Activated CD4-positive, alpha-beta T cell treated with anti-CD3 and anti-CD28 coated beads, Interleukin-2, amount 10 ng/mL, durations not matched to agents 7 days and 5 days (primary cell): Measurements from ENCODE around the gene C17orf114.

ENCODE experiments used
- CTCF ChIA-PET: fragments of 350-600 bp; sonication (Branson Sonifier 250); formaldehyde crosslinking; loops from one replicate; lab custom pipeline; 2021; ENCODE audit warnings: antibody characterized with exemption; lab: Charles Lee
- POLR2A ChIA-PET: fragments of 350-600 bp; sonication (Branson Sonifier 250); formaldehyde crosslinking; loops from one replicate; lab custom pipeline; 2021; ENCODE audit warnings: antibody characterized with exemption; lab: Charles Lee
- DNase-seq: peaks from one replicate; pipeline ENCODE4 v3.0.0-alpha.2; 2020
- H3K27ac Mint-ChIP-seq: one replicate; pipeline ENCODE4 v1.8.0; 2021; ENCODE audit warnings: mild to moderate bottlenecking, moderate library complexity, mixed read lengths
- H3K27me3 Mint-ChIP-seq: one replicate; pipeline ENCODE4 v1.8.0; 2021; ENCODE audit warnings: mixed read lengths
- H3K36me3 Mint-ChIP-seq: one replicate; pipeline ENCODE4 v1.8.0; 2021; ENCODE audit warnings: low read depth, mixed read lengths
- H3K4me1 Mint-ChIP-seq: one replicate; pipeline ENCODE4 v1.8.0; 2021; ENCODE audit warnings: mixed read lengths
- H3K4me3 Mint-ChIP-seq: one replicate; pipeline ENCODE4 v1.8.0; 2021; ENCODE audit warnings: mild to moderate bottlenecking, moderate library complexity, mixed read lengths
- H3K9me3 Mint-ChIP-seq: one replicate; pipeline ENCODE4 v1.8.0; 2021; ENCODE audit warnings: mixed read lengths

C17orf114 gene

GRCh38 chr17:4802228-4802627, at the start of gene C17orf114:
C17orf114 (minus strand) TSS chr17:4802328.
- DNase-seq: no peak
- no peaks in the 10 kb centered on the region for H3K27me3 Mint-ChIP-seq
- POLR2A ChIA-PET: no interaction called here
- H3K36me3 Mint-ChIP-seq: peaks cover 11% of the 10 kb centered on the region
- peaks cover 9% of the 10 kb centered on the region for H3K4me1 Mint-ChIP-seq
- CTCF ChIA-PET: interaction anchor here (0.8 kb wide), 1 partner anchor 12 kb away, joined by 3 read pairs; no protein-coding TSS in a partner anchor
- no peak within 1 kb of the TSS for H3K27ac Mint-ChIP-seq
- no peak within 1 kb of the TSS for H3K4me3 Mint-ChIP-seq
- no peaks in the 10 kb centered on the region for H3K9me3 Mint-ChIP-seq

- Mint-ChIP-seq H3K4me3 (no peak overlapping the region), H3K36me3 (peaks cover 31% of the 10 kb centered on the region), H3K4me1 (peaks cover 16% of the 10 kb centered on the region), H3K27ac (no peak overlapping the region), H3K27me3 (no peaks in the 10 kb centered on the region), H3K9me3 (peaks cover 6% of the 10 kb centered on the region)
- CTCF ChIA-PET: interaction anchor here (1.4 kb wide), 1 partner anchor 61 kb away, joined by 3 read pairs; no protein-coding TSS in a partner anchor
- POLR2A ChIA-PET: no interaction called here
- no peak for DNase-seq
Measured at GRCh38 chr17:4851084-4851483, 49.0 kb upstream of the C17orf114 start.

DNA sequence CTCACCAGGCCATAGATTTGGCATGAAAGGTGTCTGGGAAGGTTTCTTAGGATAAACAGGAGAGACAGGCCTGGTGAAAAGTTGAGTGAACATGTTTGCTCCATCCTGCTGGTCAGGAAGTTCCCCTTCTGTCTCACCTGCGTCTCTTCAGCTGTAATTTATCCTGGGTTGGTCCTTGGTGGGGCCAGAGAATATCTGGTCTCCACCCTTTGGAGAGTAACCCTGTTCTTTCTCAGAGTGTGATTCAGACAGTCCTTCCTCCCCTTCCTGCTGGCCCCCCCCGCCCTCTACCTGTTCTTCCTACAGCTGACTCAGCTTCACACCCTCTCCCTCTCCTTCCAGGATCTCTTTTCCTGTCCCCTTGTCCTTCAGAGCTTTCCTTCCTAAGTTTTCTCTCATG, 48.1 kb upstream of the C17orf114 start:
- ChIA-PET POLR2A (no interaction called here), CTCF (interaction anchor here (1.7 to 1.8 kb wide), 2 partner anchors 24 to 60 kb away, joined by 4 to 5 read pairs; no protein-coding TSS in a partner anchor)
- no peak for DNase-seq
- Mint-ChIP-seq H3K4me1 (peaks cover 16% of the 10 kb centered on the region), H3K27me3 (no peaks in the 10 kb centered on the region), H3K27ac (no peak overlapping the region), H3K4me3 (no peak overlapping the region), H3K9me3 (peaks cover 6% of the 10 kb centered on the region), H3K36me3 (peaks cover 34% of the 10 kb centered on the region)

DNA sequence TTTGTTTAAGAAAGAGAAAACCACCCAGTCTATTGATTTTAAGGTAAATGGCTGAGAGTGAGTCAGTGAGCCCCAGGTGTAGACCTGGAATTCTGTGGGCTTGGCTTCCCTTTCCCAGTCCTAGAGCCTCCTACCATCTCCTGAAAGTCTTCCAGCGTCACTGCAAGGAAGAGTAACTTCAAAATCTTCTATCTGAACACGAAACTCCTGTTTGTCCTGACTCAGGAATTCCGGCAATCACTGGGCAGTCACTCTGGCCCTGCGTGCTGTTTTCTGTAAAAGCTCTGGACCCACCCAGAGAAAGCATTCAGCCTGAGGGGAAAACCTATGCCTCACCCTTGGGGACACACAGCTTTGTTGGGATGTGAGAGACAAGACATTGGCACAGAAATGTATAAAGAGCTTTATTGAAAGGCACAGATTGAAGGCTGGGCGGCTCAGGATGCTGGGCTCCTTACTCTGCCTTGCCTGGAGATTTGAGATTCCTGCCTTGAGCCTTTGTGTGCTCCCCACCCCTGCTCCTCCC, 46.9 kb upstream of the C17orf114 start:
- CTCF ChIA-PET: interaction anchor here (1.6 to 2.9 kb wide), 4 partner anchors 10 to 59 kb away, joined by 4 to 10 read pairs (median 6); no protein-coding TSS in a partner anchor
- H3K4me3 Mint-ChIP-seq: no peak overlapping the region
- POLR2A ChIA-PET: no interaction called here

GRCh38 chr17:4846635-4847390, 44.7 kb upstream of the C17orf114 start:
- Mint-ChIP-seq H3K27ac (no peak overlapping the region), H3K9me3 (no peaks in the 10 kb centered on the region), H3K4me3 (no peak overlapping the region), H3K4me1 (peaks cover 8% of the 10 kb centered on the region), H3K27me3 (no peaks in the 10 kb centered on the region), H3K36me3 (peaks cover 23% of the 10 kb centered on the region)
- CTCF ChIA-PET: interaction anchor here (2.9 kb wide), 1 partner anchor 9 kb away, joined by 10 read pairs; no protein-coding TSS in a partner anchor
- no peak for DNase-seq
- POLR2A ChIA-PET: no interaction called here

More for the DNA sequence above, 46.9 kb upstream of the C17orf114 start:
- Mint-ChIP-seq H3K9me3 (peaks cover 6% of the 10 kb centered on the region), H3K4me1 (peaks cover 12% of the 10 kb centered on the region), H3K27ac (no peak overlapping the region), H3K36me3 (peaks cover 32% of the 10 kb centered on the region), H3K27me3 (no peaks in the 10 kb centered on the region)
- DNase-seq: no peak

- H3K27me3 Mint-ChIP-seq: no peaks in the 10 kb centered on the region
- H3K4me1 Mint-ChIP-seq: peaks cover 17% of the 10 kb centered on the region
- peaks cover 17% of the 10 kb centered on the region for H3K36me3 Mint-ChIP-seq
- no peak overlapping the region for H3K4me3 Mint-ChIP-seq
- H3K27ac Mint-ChIP-seq: no peak overlapping the region
- ChIA-PET CTCF (no interaction called here), POLR2A (no interaction called here)
- H3K9me3 Mint-ChIP-seq: no peaks in the 10 kb centered on the region
- DNase-seq: no peak
Measured at GRCh38 chr17:4845118-4845517, 43.0 kb upstream of the C17orf114 start.

DNA sequence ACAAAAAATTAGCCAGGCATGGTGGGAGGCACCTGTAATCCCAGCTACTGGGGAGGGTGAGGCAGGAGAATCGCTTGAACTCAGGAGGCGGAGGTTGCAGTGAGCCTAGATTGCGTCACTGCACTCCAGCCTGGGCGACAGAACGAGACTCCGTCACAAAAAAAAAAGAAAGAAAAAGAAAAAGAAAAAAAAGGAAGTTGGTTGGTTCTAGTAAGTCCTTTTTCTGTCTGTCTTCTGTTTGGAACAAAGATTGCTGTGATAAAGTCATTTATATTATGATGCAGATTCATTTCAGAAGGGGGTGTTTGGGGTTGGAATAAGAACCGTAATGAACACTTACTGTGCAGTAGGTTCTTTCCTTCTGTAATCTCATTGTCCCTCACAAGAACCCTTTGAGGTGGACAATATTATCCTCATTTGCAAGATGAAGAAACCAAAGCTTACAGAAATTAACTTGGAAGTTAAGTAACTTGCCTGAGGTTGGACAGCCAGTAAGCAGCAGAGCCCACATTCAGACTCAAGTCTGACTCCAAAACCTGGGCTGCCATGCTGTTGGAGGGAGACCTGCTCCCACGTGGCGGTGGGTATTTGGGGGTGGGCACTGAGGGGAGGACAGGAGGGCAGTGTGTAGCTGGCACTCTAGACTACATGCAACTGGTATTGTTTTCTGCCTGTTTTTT, 41.3 kb upstream of the C17orf114 start:
- peaks cover 21% of the 10 kb centered on the region for H3K36me3 Mint-ChIP-seq
- CTCF ChIA-PET: no interaction called here
- POLR2A ChIA-PET: no interaction called here
- no peak overlapping the region for H3K4me3 Mint-ChIP-seq
- H3K9me3 Mint-ChIP-seq: no peaks in the 10 kb centered on the region
- DNase-seq: no peak
- H3K27ac Mint-ChIP-seq: no peak overlapping the region
- peaks cover 27% of the 10 kb centered on the region for H3K4me1 Mint-ChIP-seq
- no peaks in the 10 kb centered on the region for H3K27me3 Mint-ChIP-seq

GRCh38 chr17:4842376-4842775, 40.2 kb upstream of the C17orf114 start:
- CTCF ChIA-PET: no interaction called here
- POLR2A ChIA-PET: no interaction called here
- Mint-ChIP-seq H3K4me1 (peaks cover 32% of the 10 kb centered on the region), H3K27me3 (no peaks in the 10 kb centered on the region), H3K4me3 (no peak overlapping the region), H3K9me3 (no peaks in the 10 kb centered on the region), H3K36me3 (peaks cover 25% of the 10 kb centered on the region), H3K27ac (no peak overlapping the region)
- DNase-seq: no peak

GRCh38 chr17:4840893-4841242, 38.7 kb upstream of the C17orf114 start:
- H3K9me3 Mint-ChIP-seq: no peaks in the 10 kb centered on the region
- no peak for DNase-seq
- no peaks in the 10 kb centered on the region for H3K27me3 Mint-ChIP-seq
- peaks cover 42% of the 10 kb centered on the region for H3K4me1 Mint-ChIP-seq
- no peak overlapping the region for H3K4me3 Mint-ChIP-seq
- POLR2A ChIA-PET: no interaction called here
- CTCF ChIA-PET: no interaction called here
- H3K27ac Mint-ChIP-seq: peak overlapping the region; percentile 16
- H3K36me3 Mint-ChIP-seq: peaks cover 24% of the 10 kb centered on the region

DNA sequence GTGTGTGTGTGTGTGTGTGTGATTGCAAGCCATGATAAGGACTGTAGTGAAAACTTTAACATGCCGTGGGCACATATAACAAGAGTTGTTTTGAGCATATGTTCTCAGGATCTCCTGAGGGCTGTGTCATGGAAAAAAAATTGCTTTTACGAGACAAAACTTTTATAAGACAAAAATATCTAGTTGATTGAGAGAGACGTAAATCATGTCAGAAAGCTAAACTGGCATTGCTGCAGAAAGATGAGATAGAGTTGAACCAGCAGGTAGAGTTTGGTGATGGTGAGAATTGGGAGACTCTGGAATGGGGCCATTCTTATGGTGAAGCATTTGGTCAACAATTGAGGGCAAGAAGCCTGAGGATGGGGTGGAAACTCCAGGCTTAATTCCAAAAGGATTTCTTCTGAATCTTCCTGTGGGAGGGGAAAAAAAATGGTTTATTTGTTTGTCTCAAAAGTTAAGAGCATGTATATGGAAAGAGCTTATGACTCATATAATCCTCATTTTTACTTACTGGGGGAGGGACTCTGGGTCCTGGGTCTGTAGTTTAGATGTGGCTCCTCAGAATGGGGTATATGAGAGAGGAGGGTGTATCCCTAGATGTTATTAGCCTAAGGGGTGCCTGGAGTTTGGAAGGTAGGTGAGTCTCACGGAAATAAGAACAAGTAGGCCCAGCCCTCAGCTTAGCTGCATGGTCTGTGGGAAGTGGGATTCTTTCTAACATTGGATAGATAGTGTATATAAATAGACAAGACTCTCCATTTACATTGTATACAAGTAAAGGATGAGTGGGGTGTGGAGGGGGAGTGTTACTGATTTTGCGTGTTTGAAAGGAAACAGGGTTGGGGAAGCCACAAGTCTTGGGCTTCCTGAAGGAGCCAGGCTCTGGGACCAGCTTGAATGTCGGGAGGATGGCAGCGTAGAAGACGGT, 38.1 kb upstream of the C17orf114 start:
- ChIA-PET CTCF (no interaction called here), POLR2A (no interaction called here)
- no peaks in the 10 kb centered on the region for H3K27me3 Mint-ChIP-seq
- H3K4me1 Mint-ChIP-seq: peaks cover 48% of the 10 kb centered on the region
- peaks cover 23% of the 10 kb centered on the region for H3K36me3 Mint-ChIP-seq
- H3K9me3 Mint-ChIP-seq: no peaks in the 10 kb centered on the region
- DNase-seq: no peak
- H3K27ac Mint-ChIP-seq: peak overlapping the region; percentile 16
- H3K4me3 Mint-ChIP-seq: no peak overlapping the region

- no peak for DNase-seq
- H3K36me3 Mint-ChIP-seq: peaks cover 22% of the 10 kb centered on the region
- peaks cover 58% of the 10 kb centered on the region for H3K4me1 Mint-ChIP-seq
- no peaks in the 10 kb centered on the region for H3K9me3 Mint-ChIP-seq
- H3K27me3 Mint-ChIP-seq: no peaks in the 10 kb centered on the region
- H3K4me3 Mint-ChIP-seq: no peak overlapping the region
- no peak overlapping the region for H3K27ac Mint-ChIP-seq
- POLR2A ChIA-PET: no interaction called here
- CTCF ChIA-PET: no interaction called here
Measured at GRCh38 chr17:4839221-4839620, 37.1 kb upstream of the C17orf114 start.

- peaks cover 63% of the 10 kb centered on the region for H3K4me1 Mint-ChIP-seq
Measured at GRCh38 chr17:4838309-4838785, 36.2 kb upstream of the C17orf114 start.

More at GRCh38 chr17:4838309-4838785, 36.2 kb upstream of the C17orf114 start:
- POLR2A ChIA-PET: no interaction called here
- Mint-ChIP-seq H3K36me3 (peaks cover 26% of the 10 kb centered on the region), H3K27me3 (no peaks in the 10 kb centered on the region), H3K9me3 (no peaks in the 10 kb centered on the region), H3K27ac (no peak overlapping the region), H3K4me3 (no peak overlapping the region)
- CTCF ChIA-PET: interaction anchor here (0.7 to 2.4 kb wide), 5 partner anchors 10 to 30 kb away, joined by 3 to 10 read pairs (median 3); no protein-coding TSS in a partner anchor
- no peak for DNase-seq
